ENCODE measurements around the gene SUGT1. TPM values are rescaled to one million over a fixed set of nuclear protein-coding genes. Genes with fewer than 3 reads are reported as not detected.
"Not testable (repeated sequence)": the region's sequence is repeated elsewhere in the genome, so short reads cannot be mapped to it uniquely, and the experiment has no call there.

Gene SUGT1
- total RNA-seq, 1 donor from 2014 or later: 75.2 TPM

GRCh38 chr13:52677823-52678222 lies 25.2 kb downstream of the SUGT1 start:
- no peak for DNase-seq (ENCODE audit: low read depth, low spot score)
- H3K4me3 Mint-ChIP-seq: no peak overlapping the region
- H3K36me3 Mint-ChIP-seq (ENCODE audit: low read depth): peaks cover 8% of the 10 kb centered on the region
- no peaks in the 10 kb centered on the region for H3K4me1 Mint-ChIP-seq
- no peaks in the 10 kb centered on the region for H3K27me3 Mint-ChIP-seq (ENCODE audit: low read depth)
- TF ChIP-seq CTCF (conservative IDR thresholded peaks at IDR 0.05): no peak
- H3K9me3 Mint-ChIP-seq: no peaks in the 10 kb centered on the region
- no peak overlapping the region for H3K27ac Mint-ChIP-seq (ENCODE audit: unreplicated experiment)

GRCh38 chr13:52685806-52686205 lies 33.2 kb downstream of the SUGT1 start:
- not testable (repeated sequence) for H3K27me3 Mint-ChIP-seq (ENCODE audit: low read depth); DNase-seq (ENCODE audit: low read depth, low spot score); H3K9me3 Mint-ChIP-seq; H3K4me3 Mint-ChIP-seq; H3K4me1 Mint-ChIP-seq; H3K27ac Mint-ChIP-seq (ENCODE audit: unreplicated experiment)
- H3K36me3 Mint-ChIP-seq (ENCODE audit: low read depth): peaks cover 20% of the 10 kb centered on the region

GRCh38 chr13:52686376-52686775 lies 33.7 kb downstream of the SUGT1 start:
- H3K36me3 Mint-ChIP-seq (ENCODE audit: low read depth): peaks cover 20% of the 10 kb centered on the region
- no peak for DNase-seq (ENCODE audit: low read depth, low spot score)
- H3K27me3 Mint-ChIP-seq (ENCODE audit: low read depth): no peaks in the 10 kb centered on the region
- no peaks in the 10 kb centered on the region for H3K9me3 Mint-ChIP-seq
- H3K27ac Mint-ChIP-seq (ENCODE audit: unreplicated experiment): no peak overlapping the region
- no peak overlapping the region for H3K4me3 Mint-ChIP-seq
- TF ChIP-seq CTCF (conservative IDR thresholded peaks at IDR 0.05): no peak
- H3K4me1 Mint-ChIP-seq: no peaks in the 10 kb centered on the region

GRCh38 chr13:52695856-52696255 lies 43.2 kb downstream of the SUGT1 start:
- H3K4me1 Mint-ChIP-seq: no peaks in the 10 kb centered on the region
- no peaks in the 10 kb centered on the region for H3K9me3 Mint-ChIP-seq
- peaks cover 6% of the 10 kb centered on the region for H3K36me3 Mint-ChIP-seq (ENCODE audit: low read depth)
- DNase-seq (ENCODE audit: low read depth, low spot score): no peak
- H3K27ac Mint-ChIP-seq (ENCODE audit: unreplicated experiment): no peak overlapping the region
- no peak for TF ChIP-seq CTCF (conservative IDR thresholded peaks at IDR 0.05)
- H3K4me3 Mint-ChIP-seq: no peak overlapping the region
- no peaks in the 10 kb centered on the region for H3K27me3 Mint-ChIP-seq (ENCODE audit: low read depth)

GRCh38 chr13:52696566-52696965 lies 43.9 kb downstream of the SUGT1 start:
- Mint-ChIP-seq H3K27me3 (ENCODE audit: low read depth) (no peaks in the 10 kb centered on the region), H3K4me1 (no peaks in the 10 kb centered on the region), H3K27ac (ENCODE audit: unreplicated experiment) (no peak overlapping the region), H3K9me3 (no peaks in the 10 kb centered on the region), H3K36me3 (ENCODE audit: low read depth) (peaks cover 6% of the 10 kb centered on the region), H3K4me3 (no peak overlapping the region)
- no peak for TF ChIP-seq CTCF (conservative IDR thresholded peaks at IDR 0.05)
- DNase-seq (ENCODE audit: low read depth, low spot score): no peak

GRCh38 chr13:52701728-52702465 lies 49.3 kb downstream of the SUGT1 start:
- Mint-ChIP-seq H3K4me1 (peaks cover 23% of the 10 kb centered on the region), H3K9me3 (no peaks in the 10 kb centered on the region), H3K4me3 (no peak overlapping the region), H3K27ac (ENCODE audit: unreplicated experiment) (no peak overlapping the region), H3K27me3 (ENCODE audit: low read depth) (no peaks in the 10 kb centered on the region), H3K36me3 (ENCODE audit: low read depth) (peaks cover 2% of the 10 kb centered on the region)
- no peak for TF ChIP-seq CTCF (conservative IDR thresholded peaks at IDR 0.05)
- DNase-seq (ENCODE audit: low read depth, low spot score): no peak

All from neural crest cell (in vitro differentiated cells).